ENCODE measurements around the gene IRAK3.
"Not testable (repeated sequence)": the region's sequence is repeated elsewhere in the genome, so short reads cannot be mapped to it uniquely, and the experiment has no call there.

Gene IRAK3

DNA sequence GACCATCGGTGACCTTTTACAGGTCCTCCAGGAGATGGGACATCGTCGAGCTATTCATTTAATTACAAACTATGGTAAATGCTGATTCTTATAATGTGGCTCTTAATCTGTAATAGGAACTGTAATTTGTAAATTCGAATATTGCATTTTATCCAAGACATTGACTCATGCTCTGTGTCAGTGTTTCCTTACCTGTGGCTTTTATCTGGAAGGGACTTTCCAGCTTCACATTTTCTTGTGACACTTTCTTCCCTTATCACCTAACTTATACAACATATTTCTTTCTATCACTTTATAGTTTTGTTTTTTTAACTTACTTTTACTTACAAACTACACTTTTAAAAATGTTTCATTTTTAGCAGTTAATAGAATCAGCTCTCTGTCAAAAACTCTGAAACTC, 14.8 kb downstream of the IRAK3 start:
- Histone ChIP-seq H3K9me3 (ENCODE audit: low read length) (no peaks in the 10 kb centered on the region), H3K36me3 (ENCODE audit: insufficient read depth, low read length) (no peaks in the 10 kb centered on the region)

GRCh38 chr12:66206141-66206540, 17.1 kb downstream of the IRAK3 start:
- H3K36me3 ChIP-seq (ENCODE audit: insufficient read depth, low read length): no peaks in the 10 kb centered on the region
- no peak overlapping the region for H3K4me3 ChIP-seq (ENCODE audit: low read length)
- peaks cover 3% of the 10 kb centered on the region for H3K27me3 ChIP-seq (ENCODE audit: insufficient read depth, low read length)
- no peak overlapping the region for H2AFZ ChIP-seq (ENCODE audit: low read depth, low read length)
- no peaks in the 10 kb centered on the region for H3K9me3 ChIP-seq (ENCODE audit: low read length)
- no peaks in the 10 kb centered on the region for H3K4me1 ChIP-seq (ENCODE audit: insufficient read depth, low read length)

More for the DNA sequence above, 14.8 kb downstream of the IRAK3 start:
- H2AFZ ChIP-seq (ENCODE audit: low read depth, low read length): no peak overlapping the region
- no peaks in the 10 kb centered on the region for H3K4me1 ChIP-seq (ENCODE audit: insufficient read depth, low read length)
- H3K4me3 ChIP-seq (ENCODE audit: low read length): no peak overlapping the region
- H3K27me3 ChIP-seq (ENCODE audit: insufficient read depth, low read length): peaks cover 3% of the 10 kb centered on the region

- no peaks in the 10 kb centered on the region for H3K4me1 ChIP-seq (ENCODE audit: insufficient read depth, low read length)
- H3K9me3 ChIP-seq (ENCODE audit: low read length): no peaks in the 10 kb centered on the region
- no peak overlapping the region for H2AFZ ChIP-seq (ENCODE audit: low read depth, low read length)
- no peaks in the 10 kb centered on the region for H3K27me3 ChIP-seq (ENCODE audit: insufficient read depth, low read length)
- H3K36me3 ChIP-seq (ENCODE audit: insufficient read depth, low read length): no peaks in the 10 kb centered on the region
- no peak overlapping the region for H3K4me3 ChIP-seq (ENCODE audit: low read length)
Observed at GRCh38 chr12:66210840-66211239, 21.8 kb downstream of the IRAK3 start.

DNA sequence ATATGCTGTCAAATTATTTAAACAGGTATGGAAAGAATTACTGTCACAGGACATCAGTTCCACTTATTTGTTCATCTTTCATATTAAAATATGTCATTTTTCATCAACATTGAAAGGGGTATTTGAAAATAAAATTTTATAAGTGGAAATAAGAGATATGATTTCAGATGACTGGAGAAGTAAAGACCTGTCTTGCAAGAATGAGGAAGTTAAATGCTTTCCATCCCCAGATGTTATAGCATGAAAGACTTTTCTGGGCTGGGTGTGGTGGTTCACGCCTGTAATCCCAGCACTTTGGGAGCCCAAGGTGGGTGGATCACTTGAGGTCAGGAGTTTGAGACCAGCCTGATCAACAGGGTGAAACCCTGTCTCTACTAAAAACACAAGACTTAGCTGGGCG, 22.6 kb downstream of the IRAK3 start:
- not testable (repeated sequence) for H3K4me3 ChIP-seq (ENCODE audit: low read length); H3K4me1 ChIP-seq (ENCODE audit: insufficient read depth, low read length); H3K27me3 ChIP-seq (ENCODE audit: insufficient read depth, low read length); H2AFZ ChIP-seq (ENCODE audit: low read depth, low read length); H3K9me3 ChIP-seq (ENCODE audit: low read length); H3K36me3 ChIP-seq (ENCODE audit: insufficient read depth, low read length)

DNA sequence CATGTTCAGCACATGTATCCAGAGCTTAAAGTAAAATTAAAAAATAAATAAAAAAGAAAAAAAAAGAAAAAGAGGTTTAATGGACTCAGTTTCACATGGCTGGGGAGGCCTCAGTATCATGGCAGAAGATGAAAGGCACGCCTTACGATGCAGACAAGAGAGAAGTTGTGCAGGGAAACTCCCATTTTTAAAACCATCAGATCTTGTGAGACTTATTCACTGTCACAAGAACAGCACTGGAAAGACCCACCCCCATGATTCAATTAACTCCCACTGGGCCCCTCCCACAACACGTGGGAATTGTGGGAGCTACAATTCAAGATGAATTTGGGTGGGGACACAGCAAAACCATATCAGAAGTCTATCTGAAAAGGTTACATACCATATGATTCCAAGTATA, 24.0 kb downstream of the IRAK3 start:
- not testable (repeated sequence) for H3K9me3 ChIP-seq (ENCODE audit: low read length); H3K27me3 ChIP-seq (ENCODE audit: insufficient read depth, low read length); H3K36me3 ChIP-seq (ENCODE audit: insufficient read depth, low read length); H3K4me1 ChIP-seq (ENCODE audit: insufficient read depth, low read length); H3K4me3 ChIP-seq (ENCODE audit: low read length); H2AFZ ChIP-seq (ENCODE audit: low read depth, low read length)

GRCh38 chr12:66217342-66217917, 28.4 kb downstream of the IRAK3 start:
- peak overlapping the region; percentile 36 for H2AFZ ChIP-seq (ENCODE audit: low read depth, low read length)
- no peaks in the 10 kb centered on the region for H3K27me3 ChIP-seq (ENCODE audit: insufficient read depth, low read length)
- H3K4me3 ChIP-seq (ENCODE audit: low read length): no peak overlapping the region
- peaks cover 7% of the 10 kb centered on the region for H3K4me1 ChIP-seq (ENCODE audit: insufficient read depth, low read length)
- H3K36me3 ChIP-seq (ENCODE audit: insufficient read depth, low read length): no peaks in the 10 kb centered on the region
- no peaks in the 10 kb centered on the region for H3K9me3 ChIP-seq (ENCODE audit: low read length)

DNA sequence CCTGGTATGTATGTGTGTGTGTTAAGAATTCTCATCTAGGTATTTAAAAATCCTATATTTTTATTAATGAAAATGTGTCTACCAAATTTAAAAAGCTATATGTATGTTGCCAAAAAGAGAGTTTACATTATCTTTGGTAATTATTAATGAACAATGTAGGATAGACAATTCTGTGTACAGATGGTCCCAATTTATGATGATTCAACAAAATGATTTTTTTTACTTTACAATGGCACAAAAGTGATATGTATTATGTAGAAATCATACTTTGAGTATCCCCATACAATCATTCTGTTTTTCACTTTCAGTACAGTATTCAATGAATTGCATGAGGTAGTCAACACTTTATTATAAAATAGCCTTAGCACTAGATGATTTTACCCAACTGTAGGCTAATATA, 39.4 kb downstream of the IRAK3 start:
- Histone ChIP-seq H3K27me3 (ENCODE audit: insufficient read depth, low read length) (peaks cover 3% of the 10 kb centered on the region), H2AFZ (ENCODE audit: low read depth, low read length) (no peak overlapping the region), H3K36me3 (ENCODE audit: insufficient read depth, low read length) (no peaks in the 10 kb centered on the region), H3K4me1 (ENCODE audit: insufficient read depth, low read length) (no peaks in the 10 kb centered on the region), H3K4me3 (ENCODE audit: low read length) (no peak overlapping the region), H3K9me3 (ENCODE audit: low read length) (no peaks in the 10 kb centered on the region)

DNA sequence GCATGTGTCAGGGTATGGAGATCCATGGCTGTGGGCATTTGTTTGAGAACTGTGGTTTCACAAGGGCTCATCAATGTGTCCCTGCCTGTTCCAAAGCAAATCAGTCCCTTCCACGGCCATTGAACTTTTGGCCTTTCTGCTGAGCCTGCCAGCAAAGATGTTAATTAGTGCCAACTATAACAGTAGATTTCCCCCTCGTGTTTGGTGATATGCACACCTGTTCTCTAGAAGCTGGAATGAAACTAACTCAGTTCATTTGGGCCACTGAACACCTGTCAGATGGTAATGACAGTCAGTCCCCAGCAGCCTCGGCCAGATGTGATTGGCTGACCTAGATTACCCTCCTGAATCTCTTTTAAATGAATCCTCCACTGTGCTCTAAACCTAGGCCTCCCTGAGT, 43.2 kb downstream of the IRAK3 start:
- Histone ChIP-seq H3K4me3 (ENCODE audit: low read length) (no peak overlapping the region), H3K4me1 (ENCODE audit: insufficient read depth, low read length) (peaks cover 5% of the 10 kb centered on the region), H2AFZ (ENCODE audit: low read depth, low read length) (no peak overlapping the region), H3K27me3 (ENCODE audit: insufficient read depth, low read length) (peaks cover 12% of the 10 kb centered on the region), H3K36me3 (ENCODE audit: insufficient read depth, low read length) (no peaks in the 10 kb centered on the region), H3K9me3 (ENCODE audit: low read length) (no peaks in the 10 kb centered on the region)

DNA sequence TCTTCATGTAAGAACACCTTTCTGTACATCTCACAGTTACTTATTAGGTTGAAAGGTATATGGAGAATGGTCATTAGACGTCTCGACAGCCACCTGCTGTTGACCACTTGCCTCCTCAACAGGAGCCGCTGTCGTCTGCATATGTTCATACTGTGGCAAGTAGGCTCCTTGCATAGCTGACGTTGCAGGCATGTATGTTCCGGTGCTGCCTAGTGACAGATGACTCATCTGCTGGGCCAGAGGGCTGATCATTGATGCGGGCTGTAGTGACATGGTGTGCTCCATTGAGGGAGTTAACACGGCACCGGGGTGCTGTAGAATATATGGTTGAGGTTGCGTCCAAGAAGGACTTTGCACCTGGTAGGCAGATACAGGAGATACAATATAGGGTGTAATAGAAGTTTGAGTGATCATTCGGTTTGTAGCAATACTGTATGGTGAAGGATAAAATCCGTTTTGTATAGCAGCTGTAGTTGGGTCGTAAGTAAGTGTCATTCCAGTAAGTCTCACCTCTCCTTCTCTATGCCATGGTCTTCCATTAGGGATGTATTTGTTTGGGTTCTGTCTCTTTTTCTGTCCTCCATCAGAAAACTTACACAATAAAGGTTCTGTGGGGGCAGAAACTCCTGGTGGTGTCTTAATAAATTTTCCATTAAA, 45.2 kb downstream of the IRAK3 start:
- H3K4me1 ChIP-seq (ENCODE audit: insufficient read depth, low read length); H3K4me3 ChIP-seq (ENCODE audit: low read length); H2AFZ ChIP-seq (ENCODE audit: low read depth, low read length); H3K36me3 ChIP-seq (ENCODE audit: insufficient read depth, low read length); H3K9me3 ChIP-seq (ENCODE audit: low read length): not testable (repeated sequence)
- H3K27me3 ChIP-seq (ENCODE audit: insufficient read depth, low read length): peaks cover 15% of the 10 kb centered on the region

DNA sequence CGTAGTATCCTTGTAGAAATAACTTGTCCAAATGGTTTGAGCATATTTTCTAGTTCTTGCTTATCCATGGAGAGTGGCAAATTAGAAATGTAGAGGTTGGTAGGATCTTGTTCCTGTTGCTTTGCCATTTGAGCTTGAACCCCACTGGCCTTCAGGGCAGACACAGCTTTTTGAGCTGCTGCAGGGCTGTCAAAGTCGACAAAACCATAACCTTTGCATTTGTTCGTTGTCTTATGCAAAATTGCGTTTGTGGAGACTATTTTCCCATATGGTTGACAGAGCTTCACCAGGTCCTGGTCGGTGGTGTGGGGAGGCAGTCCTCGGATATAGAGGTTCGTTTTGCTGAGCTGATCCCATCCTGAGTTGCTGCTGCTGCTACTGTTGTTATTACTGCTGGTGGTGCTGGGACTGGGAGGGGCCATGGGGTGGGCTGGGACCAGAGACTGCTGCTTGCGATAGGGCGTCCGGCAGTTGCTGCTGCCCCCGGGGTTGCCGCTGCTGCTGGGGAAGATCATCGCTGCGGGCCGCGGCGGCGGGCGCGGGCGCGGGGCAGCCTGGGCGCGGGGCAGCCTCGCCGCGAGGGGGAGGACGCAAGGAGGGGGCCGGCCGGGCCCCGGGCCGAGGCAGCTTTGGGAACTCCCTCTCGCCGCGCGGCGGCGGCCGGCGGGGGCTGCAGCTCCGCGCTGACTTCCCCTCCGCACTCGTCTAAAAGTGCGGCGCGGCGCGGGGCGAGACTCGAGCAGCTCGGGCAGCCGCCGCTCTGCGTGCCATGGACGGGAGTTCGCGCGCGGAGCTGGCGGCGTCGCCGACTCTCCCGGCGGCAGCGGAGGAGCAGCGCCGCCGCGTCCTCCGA, 46.0 kb downstream of the IRAK3 start:
- H3K9me3 ChIP-seq (ENCODE audit: low read length); H3K4me1 ChIP-seq (ENCODE audit: insufficient read depth, low read length); H2AFZ ChIP-seq (ENCODE audit: low read depth, low read length); H3K36me3 ChIP-seq (ENCODE audit: insufficient read depth, low read length): not testable (repeated sequence)
- Histone ChIP-seq H3K4me3 (ENCODE audit: low read length) (peak overlapping the region; percentile 49), H3K27me3 (ENCODE audit: insufficient read depth, low read length) (peaks cover 15% of the 10 kb centered on the region)

GRCh38 chr12:66235626-66236281, 46.7 kb downstream of the IRAK3 start:
- H3K4me3 ChIP-seq (ENCODE audit: low read length): peak overlapping the region; percentile 49
- no peaks in the 10 kb centered on the region for H3K9me3 ChIP-seq (ENCODE audit: low read length)
- peaks cover 12% of the 10 kb centered on the region for H3K27me3 ChIP-seq (ENCODE audit: insufficient read depth, low read length)
- peaks cover 9% of the 10 kb centered on the region for H3K4me1 ChIP-seq (ENCODE audit: insufficient read depth, low read length)
- H3K36me3 ChIP-seq (ENCODE audit: insufficient read depth, low read length): no peaks in the 10 kb centered on the region
- no peak overlapping the region for H2AFZ ChIP-seq (ENCODE audit: low read depth, low read length)

- H3K4me3 ChIP-seq (ENCODE audit: low read length): peak overlapping the region; percentile 49
- H3K36me3 ChIP-seq (ENCODE audit: insufficient read depth, low read length); H3K4me1 ChIP-seq (ENCODE audit: insufficient read depth, low read length); H2AFZ ChIP-seq (ENCODE audit: low read depth, low read length); H3K9me3 ChIP-seq (ENCODE audit: low read length): not testable (repeated sequence)
- peaks cover 12% of the 10 kb centered on the region for H3K27me3 ChIP-seq (ENCODE audit: insufficient read depth, low read length)
Observed at GRCh38 chr12:66236282-66236675, 47.3 kb downstream of the IRAK3 start.

DNA sequence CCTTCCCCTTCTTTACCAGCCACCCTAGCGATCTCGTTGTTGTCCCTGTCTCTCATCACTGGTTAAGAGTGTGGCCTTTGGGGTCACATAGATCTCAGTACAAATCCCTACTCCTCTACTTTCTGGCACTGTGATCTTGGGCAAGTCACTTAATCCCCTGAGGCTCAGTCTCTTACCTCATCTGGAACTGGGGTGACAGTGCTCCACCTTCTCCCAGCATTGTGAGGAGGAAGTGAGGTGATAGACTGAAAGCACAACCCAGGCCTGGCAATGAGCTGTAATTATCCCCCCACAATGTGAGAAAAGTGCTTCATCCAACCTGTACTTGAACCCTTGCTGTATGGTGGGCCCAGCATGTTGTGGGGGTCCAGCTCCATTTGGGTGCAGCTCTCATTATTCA, 48.0 kb downstream of the IRAK3 start:
- peaks cover 12% of the 10 kb centered on the region for H3K27me3 ChIP-seq (ENCODE audit: insufficient read depth, low read length)
- no peaks in the 10 kb centered on the region for H3K36me3 ChIP-seq (ENCODE audit: insufficient read depth, low read length)
- no peaks in the 10 kb centered on the region for H3K9me3 ChIP-seq (ENCODE audit: low read length)
- H3K4me1 ChIP-seq (ENCODE audit: insufficient read depth, low read length): peaks cover 9% of the 10 kb centered on the region
- no peak overlapping the region for H2AFZ ChIP-seq (ENCODE audit: low read depth, low read length)
- H3K4me3 ChIP-seq (ENCODE audit: low read length): no peak overlapping the region

Measured in neuron (in vitro differentiated cells).